GM12873 (cell line): ENCODE data around the gene SLC49A4.

Experiments used
- TF ChIP-seq, protein P1 (sequence below): IDR thresholded peaks from 2 replicates; pipeline ENCODE4 v1.5.1; 2012; ENCODE audit warnings: low read depth, mild to moderate bottlenecking, moderate library complexity, low read length, control low read depth; ENCODE audit not compliant: insufficient read depth; ENCODE audit errors: missing control alignments

Gene SLC49A4

DNA sequence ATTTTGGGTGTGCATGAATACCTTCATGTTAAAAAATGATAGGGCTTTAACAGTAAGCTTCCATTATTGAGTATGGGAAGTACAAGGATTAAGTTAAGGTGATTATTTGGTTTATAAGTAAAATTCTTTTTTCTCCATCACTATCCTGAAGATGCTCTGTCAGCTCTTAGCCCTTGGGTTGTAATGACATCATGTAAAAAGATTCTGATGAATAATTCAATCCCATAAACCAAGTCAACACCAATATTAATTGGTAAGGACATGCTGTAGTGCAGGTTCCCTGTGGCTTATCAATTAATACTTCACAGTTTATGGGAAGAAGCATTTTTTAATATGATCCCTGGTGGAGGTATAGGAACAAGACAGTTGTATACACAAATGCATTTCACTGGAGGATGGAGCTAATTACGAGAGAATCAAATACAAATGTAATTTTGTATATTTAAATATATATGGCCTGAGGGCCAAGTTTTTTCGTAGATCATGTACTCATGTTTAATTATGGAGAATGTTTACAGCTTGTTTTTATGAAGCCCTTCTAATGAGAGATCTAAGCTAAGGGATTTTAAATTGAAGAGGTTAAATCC, 87.6 kb downstream of the SLC49A4 start:
- TF ChIP-seq, protein P1, sequence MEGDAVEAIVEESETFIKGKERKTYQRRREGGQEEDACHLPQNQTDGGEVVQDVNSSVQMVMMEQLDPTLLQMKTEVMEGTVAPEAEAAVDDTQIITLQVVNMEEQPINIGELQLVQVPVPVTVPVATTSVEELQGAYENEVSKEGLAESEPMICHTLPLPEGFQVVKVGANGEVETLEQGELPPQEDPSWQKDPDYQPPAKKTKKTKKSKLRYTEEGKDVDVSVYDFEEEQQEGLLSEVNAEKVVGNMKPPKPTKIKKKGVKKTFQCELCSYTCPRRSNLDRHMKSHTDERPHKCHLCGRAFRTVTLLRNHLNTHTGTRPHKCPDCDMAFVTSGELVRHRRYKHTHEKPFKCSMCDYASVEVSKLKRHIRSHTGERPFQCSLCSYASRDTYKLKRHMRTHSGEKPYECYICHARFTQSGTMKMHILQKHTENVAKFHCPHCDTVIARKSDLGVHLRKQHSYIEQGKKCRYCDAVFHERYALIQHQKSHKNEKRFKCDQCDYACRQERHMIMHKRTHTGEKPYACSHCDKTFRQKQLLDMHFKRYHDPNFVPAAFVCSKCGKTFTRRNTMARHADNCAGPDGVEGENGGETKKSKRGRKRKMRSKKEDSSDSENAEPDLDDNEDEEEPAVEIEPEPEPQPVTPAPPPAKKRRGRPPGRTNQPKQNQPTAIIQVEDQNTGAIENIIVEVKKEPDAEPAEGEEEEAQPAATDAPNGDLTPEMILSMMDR, result no peak

DNA sequence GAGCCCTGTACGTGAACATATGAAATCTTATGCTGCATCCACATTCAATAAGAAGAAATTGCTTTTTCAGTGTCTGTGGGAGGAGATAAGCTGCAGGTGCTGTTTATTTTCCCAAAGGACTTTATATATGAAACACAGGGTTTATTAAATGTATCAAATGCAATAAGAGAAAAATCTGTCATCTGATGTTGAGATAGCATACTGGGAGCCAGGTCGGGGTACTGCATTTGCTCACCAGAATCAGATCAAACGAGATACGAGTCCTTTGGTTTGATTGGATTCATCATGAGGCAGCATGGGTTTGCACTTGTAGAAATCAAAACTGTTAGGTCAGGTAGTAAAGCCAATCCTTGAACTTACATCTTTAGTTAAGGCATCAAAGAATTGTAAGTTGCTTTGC, 91.4 kb downstream of the SLC49A4 start:
- TF ChIP-seq, protein P1, result no peak

DNA sequence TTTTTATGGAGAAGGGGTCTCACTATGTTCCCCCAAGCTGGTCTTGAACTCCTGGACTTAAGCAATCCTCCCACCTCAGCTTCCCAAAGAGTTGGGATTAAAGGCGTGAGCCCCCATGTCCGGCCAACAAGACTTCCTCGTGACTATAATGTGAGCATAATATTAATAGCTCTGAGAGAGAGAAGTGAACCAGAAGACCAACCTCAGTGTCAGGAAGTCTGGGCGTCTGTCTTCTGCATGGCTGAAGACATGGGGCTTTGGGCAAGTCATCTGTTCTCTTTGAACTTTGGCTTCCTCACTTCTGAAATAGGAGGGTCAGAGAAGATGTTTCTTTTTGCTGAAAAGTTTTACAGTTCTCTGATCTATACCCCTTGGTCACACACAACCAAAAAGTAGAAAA, 92.1 kb downstream of the SLC49A4 start:
- TF ChIP-seq, protein P1, result no peak

DNA sequence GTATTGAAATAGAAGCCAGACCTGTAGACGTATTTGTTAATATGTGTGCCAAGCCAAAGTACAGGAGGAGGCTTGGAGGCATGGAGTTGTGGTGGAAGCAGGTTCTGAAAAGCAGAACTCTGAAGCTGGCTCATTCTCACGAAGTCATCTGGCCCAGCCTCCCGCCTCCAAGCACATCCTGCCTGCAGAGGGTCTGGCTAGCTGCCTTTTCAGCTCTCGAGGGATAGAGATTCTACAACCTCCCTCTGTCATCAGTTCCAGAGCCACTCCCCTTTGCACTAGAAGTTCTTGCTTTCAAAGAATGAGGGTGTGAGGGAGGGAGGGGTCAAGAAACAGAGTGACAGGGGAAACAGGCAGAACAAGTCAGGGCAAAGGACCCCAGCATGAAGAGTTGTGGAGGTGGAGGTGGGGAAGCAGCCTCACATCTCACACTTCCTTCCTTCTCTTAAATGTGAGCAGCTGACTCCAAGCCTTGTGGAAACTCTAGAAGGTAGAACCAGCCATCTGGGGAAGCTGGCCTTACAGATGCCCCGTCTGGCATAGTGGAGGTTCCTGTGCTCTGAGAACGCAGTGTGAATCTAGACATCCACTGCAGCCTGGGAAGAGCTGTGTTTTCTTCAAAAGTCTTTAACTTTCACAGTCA, 95.3 kb downstream of the SLC49A4 start:
- TF ChIP-seq, protein P1, result no peak

DNA sequence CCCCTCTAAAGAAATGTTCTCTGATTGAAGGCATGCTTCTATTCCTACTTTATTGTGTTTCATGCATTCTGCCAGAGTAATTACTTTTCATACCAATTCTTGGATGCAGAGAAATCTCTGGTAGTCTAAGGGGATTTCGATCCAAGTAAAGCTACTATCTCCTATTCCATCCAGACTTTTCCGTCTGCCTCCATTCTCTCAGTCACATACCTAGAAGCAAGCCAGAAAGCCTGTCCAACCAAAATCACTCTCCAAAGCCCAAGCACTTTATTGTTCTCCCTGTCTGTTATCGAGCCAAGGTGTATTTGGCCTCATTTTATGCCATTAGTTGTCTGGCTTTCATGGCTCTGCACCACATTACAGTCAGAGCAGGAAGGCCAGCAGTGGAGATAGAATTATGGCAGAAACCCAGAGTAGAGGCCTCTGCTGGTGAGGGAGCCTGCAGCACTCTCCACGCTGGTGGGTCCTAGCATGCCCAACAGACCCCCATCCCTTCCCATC, 95.9 kb downstream of the SLC49A4 start:
- TF ChIP-seq, protein P1, result no peak

DNA sequence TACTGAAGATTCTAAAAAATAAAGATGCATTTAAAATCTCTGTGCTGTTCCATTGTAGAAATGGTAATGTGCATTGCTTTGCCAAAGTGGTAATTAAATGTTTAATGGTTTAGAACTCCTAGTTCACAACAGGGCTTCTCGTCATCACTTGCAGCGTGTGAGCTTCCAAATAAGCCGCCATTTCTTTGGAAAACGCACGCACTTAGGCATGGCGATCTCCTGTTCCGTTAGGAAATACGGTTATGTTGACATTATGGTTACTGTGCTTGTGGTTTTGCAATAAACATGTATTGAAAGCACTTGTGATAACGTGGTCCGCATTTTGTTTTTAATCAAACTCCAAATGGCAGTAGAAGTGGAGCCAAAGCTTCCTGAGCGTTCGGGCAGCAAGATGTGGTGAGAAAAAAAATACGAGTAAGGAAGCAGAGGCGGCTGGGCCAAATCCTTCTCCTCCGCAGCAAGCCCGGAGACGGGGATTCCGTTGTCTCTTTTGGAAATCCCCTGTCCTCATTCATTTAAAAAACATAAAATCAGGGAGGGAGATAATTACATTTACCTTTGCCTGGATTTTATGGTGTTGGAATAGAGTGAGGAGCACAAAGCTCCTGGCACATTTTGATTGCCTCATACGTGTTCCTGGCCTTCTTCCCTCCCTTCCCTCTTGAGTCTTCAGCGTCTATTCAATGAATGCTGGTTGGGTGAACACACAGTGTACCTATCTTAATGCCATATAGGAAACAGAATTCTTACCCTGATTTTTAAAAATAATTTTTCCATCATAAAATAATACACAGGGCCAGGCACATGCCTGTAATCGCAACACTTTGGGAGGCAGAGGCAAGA, 97.5 kb downstream of the SLC49A4 start:
- TF ChIP-seq, protein P1, result no peak

DNA sequence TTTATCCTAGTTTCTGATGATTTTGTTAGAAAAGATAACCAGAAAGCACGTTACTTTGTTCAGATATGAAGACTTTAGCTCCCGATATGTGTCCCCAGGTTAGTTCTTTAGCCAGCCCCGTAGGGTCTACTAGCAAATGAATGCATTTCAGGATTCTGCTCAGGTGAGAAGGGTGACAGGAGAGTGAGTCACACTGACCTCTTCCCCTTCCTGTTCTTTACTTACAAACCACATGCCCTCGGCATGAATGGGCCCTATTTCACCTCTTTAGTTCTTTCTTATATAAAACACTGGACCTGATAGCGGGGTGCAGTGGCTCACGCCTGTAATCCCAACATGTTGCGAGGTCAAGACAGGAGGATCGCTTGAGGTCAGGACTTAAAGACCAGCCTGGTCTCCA, 98.4 kb downstream of the SLC49A4 start:
- TF ChIP-seq, protein P1, result no peak
